GM13977 (cell line): ENCODE data around the gene PUM2.

Experiments
- DNase-seq: peaks from one replicate; pipeline ENCODE4 v3.0.0; 2012; ENCODE audit warnings: low spot score
- CTCF ChIP-seq: IDR thresholded peaks from 2 replicates; pipeline ENCODE4 v1.5.1; 2012; ENCODE audit warnings: mild to moderate bottlenecking, control low read depth; ENCODE audit not compliant: insufficient read depth; ENCODE audit errors: extremely low read depth, missing control alignments
- in situ Hi-C: fragments of 300-500 bp; cut with MboI; formaldehyde crosslinking; loops from one replicate; pipeline ENCODE4 v1.12.0; 2022; ENCODE audit warnings: low sequenced_read_pairs, low pct_unique_long_range_greater_than_20kb, mixed read lengths, inconsistent platforms; ENCODE audit not compliant: unreplicated experiment

PUM2 gene

DNA sequence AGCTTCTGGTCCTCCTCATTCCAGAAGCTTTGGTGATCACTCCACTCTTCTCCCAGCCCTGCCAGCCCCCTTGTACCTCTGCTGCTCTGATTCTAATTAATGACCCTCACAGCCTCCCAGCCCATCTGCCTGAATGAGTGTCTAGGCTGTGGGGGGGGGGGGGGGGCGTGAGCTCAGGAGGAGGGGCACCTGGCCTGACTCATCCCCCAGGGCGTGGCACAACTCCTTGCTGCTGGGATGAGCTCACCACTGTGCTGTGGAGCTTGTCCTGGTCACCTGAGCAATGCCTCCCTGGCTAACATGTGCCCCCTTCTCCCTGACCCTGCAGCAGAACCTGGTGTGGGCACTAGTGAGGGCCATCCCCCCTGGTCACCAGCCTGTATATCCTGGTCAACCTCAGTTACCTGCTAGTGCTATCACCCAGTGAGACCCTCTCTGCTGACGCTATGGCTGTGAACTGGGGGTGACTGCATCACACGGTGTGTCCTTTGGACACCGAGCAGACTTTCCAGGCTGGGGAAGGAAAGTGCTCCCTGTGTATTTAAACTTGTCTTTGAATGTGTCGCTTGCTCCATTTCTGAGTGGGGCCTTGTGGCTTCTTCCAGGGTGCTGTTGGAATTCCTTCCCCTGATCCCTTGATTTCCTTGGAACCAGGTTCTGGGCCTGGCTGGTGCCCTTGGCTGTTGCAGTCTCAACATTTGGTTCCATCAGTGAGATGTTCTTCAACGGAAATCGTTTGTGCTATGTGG is 41.5 kb upstream of the PUM2 start:
- no peak for TF ChIP-seq CTCF
- in situ Hi-C loops = no loop called here
- no peak for DNase-seq

DNA sequence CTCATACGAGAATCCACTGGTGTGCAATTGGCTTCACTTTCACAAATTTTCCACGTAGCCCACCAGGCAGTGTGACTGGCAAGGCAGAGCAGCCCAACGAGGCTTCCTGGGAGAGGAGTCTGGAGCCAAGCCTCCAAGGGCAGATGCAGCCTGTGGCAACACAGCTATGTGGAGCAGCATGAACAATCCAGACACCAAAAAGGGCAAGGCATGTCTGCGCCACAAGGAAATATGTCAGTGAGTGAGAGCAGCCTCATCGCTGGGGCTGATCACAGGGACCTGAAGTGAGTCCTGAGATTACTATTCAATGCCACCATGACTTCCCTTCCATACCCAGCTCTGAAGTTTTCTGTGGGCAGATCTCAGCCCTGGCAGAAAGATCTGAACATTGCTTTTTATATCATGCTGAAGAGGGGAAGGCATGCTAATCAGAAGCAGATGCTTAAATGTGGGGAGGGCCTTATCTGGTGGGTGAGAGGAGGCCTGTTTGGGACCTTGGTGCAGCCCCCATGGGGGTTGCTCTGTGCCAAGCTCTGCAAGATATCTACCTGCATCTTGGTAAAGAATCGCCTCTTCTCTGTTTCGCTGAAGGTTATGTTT is 40.0 kb upstream of the PUM2 start:
- no peak for TF ChIP-seq CTCF
- in situ Hi-C loops = no loop called here
- no peak for DNase-seq

DNA sequence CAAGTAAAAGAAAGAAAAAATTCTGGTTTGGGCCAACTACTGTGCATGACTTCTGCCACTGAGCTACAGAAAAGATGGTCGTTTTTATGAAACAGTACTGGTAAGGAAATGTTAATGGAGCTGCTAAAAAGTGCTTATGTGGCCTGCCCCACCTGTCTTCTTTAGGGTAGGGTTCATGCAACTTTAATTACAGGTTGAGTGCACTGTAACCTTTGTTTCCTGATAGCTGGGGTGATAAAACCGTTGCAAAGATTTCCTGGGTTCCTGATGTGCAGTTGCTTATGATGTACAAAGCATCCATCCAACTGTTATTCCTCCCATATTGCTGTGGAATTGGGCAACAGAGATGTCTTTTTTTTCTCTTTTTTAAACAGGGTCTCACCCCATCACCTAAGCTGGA is 34.3 kb upstream of the PUM2 start:
- DNase-seq = no peak
- no peak for TF ChIP-seq CTCF
- in situ Hi-C loops = no loop called here

DNA sequence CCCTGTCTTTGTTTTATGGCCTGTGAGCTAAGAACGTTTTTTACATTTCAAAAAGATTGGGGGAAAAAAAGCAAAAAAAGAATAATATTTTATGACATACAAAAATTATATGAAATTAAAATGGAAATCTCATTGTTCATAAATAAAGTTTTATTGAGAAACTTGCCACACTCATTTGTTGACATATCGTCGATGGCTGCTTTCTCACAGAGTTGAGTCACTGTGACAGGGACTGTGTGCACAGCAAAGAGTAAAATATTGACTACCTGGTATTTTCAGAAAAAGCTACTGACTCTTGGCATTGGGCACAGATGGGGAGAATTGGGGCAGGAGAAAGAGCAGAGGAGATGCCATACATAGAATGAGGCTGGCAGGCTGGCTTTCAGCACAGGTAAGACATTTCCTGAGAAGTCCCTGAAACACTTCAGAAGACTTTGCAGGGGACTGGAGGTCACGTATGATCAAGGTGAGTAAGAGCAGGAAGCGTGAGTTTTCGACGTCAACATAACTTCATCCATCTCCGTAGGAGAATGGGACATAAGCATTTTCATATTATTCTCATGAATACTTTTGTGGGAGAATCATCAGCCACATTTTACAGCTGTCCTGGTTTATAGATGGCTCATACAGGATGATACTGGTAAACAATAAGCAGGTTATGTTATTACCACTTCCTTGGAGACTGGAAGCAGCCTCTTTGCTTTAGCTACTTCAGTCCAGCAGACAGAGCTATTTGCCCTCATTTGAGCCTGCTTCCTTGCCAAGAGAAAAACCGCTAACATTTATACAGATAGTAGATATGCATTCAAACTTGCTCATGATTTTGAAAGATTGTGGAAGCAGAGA is 32.5 kb upstream of the PUM2 start:
- no peak for TF ChIP-seq CTCF
- no peak for DNase-seq
- in situ Hi-C loops = no loop called here

- no peak for TF ChIP-seq CTCF
- DNase-seq = no peak
- in situ Hi-C loops = no loop called here
Measured at GRCh38 chr2:20381457-20381856, 30.8 kb upstream of the PUM2 start.

GRCh38 chr2:20378891-20379519 is 28.4 kb upstream of the PUM2 start:
- TF ChIP-seq CTCF = peak; percentile 53
- in situ Hi-C loops = no loop called here
- no peak for DNase-seq
